Hepatocyte (in vitro differentiated cells): Measurements from ENCODE around the gene HEBP2. TPM values are rescaled to one million over a fixed set of nuclear protein-coding genes. Genes with fewer than 3 reads are reported as not detected.

Experiments
- DNase-seq: peaks from one replicate; pipeline ENCODE4 v3.0.0-alpha.2; 2016; ENCODE audit warnings: low spot score
- H2AFZ ChIP-seq: fragments of 200-600 bp; sonication (generic); 2 replicates; pipeline ENCODE4 v1.6.0; 2016; ENCODE audit warnings: antibody characterized with exemption, mild to moderate bottlenecking
- H3K27ac ChIP-seq: fragments of 200-600 bp; sonication (generic); 2 replicates; pipeline ENCODE4 v1.5.1; 2016; ENCODE audit warnings: mild to moderate bottlenecking
- H3K27me3 ChIP-seq: fragments of 200-600 bp; sonication (generic); 2 replicates; pipeline ENCODE4 v1.6.1; 2016
- H3K36me3 ChIP-seq: fragments of 200-600 bp; sonication (generic); replicated peaks from 2 replicates; pipeline ENCODE4 v1.5.1; 2016; ENCODE audit warnings: low read depth; ENCODE audit not compliant: insufficient read depth
- H3K4me1 ChIP-seq: fragments of 200-600 bp; sonication (generic); 2 replicates; pipeline ENCODE4 v1.5.1; 2016; ENCODE audit warnings: mild to moderate bottlenecking, moderate library complexity; ENCODE audit not compliant: insufficient read depth
- H3K4me2 ChIP-seq: fragments of 200-600 bp; sonication (generic); 2 replicates; pipeline ENCODE4 v1.6.0; 2016
- H3K4me3 ChIP-seq: fragments of 200-600 bp; sonication (generic); 2 replicates; pipeline ENCODE4 v1.5.1; 2016; ENCODE audit warnings: mild to moderate bottlenecking
- H3K79me2 ChIP-seq: fragments of 200-600 bp; sonication (generic); 2 replicates; pipeline ENCODE4 v1.6.0; 2017; ENCODE audit warnings: mild to moderate bottlenecking
- H3K9me2 ChIP-seq: fragments of 200-600 bp; sonication (generic); replicated peaks from 2 replicates; pipeline ENCODE4 v1.6.0; 2017; ENCODE audit warnings: mild to moderate bottlenecking; ENCODE audit not compliant: insufficient read depth
- H3K9me3 ChIP-seq: fragments of 200-600 bp; sonication (generic); 2 replicates; pipeline ENCODE4 v1.5.1; 2016; ENCODE audit warnings: low read depth, mild to moderate bottlenecking
- H4K20me1 ChIP-seq: fragments of 200-600 bp; sonication (generic); 2 replicates; pipeline ENCODE4 v1.6.0; 2016; ENCODE audit warnings: mild to moderate bottlenecking; ENCODE audit not compliant: insufficient read depth, poor library complexity, severe bottlenecking
- EZH2 ChIP-seq: fragments of 200-600 bp; sonication (generic); IDR thresholded peaks from 2 replicates; pipeline ENCODE4 v1.6.1; 2016; ENCODE audit warnings: antibody characterized with exemption, mild to moderate bottlenecking, borderline replicate concordance
- EZH2phosphoT487 ChIP-seq: fragments of 200-600 bp; sonication (generic); IDR thresholded peaks from one replicate; pipeline ENCODE4 v1.6.1; 2018; ENCODE audit warnings: antibody characterized with exemption, mild to moderate bottlenecking, low read depth, moderate library complexity; ENCODE audit not compliant: unreplicated experiment, severe bottlenecking
- WGBS: methylation state at CpG from one replicate; pipeline ENCODE4 v1.1.6; 2016; ENCODE audit warnings: low lambda C conversion rate; ENCODE audit errors: missing lambda C conversion rate; 5-methylcytosine and 5-hydroxymethylcytosine counted together
- polyA plus RNA-seq: library from polyadenylated mRNA; unstranded; fragments of >200 nt; fragmentation: Nextera tagmentation; extraction: Ambion mirVana; gene quantifications from 2 replicates; pipeline ENCODE4 v1.2.1, GENCODE V29; 2016
- total RNA-seq: library from RNA; depleted of rRNA; stranded (reverse); fragments of >200 nt; gene quantifications from 2 replicates; pipeline ENCODE4 v1.2.3, GENCODE V29; 2014
- TF ChIP-seq, protein P1 (sequence below): fragments of 200-600 bp; sonication (generic); IDR thresholded peaks from 2 replicates; pipeline ENCODE4 v1.5.1; 2016; ENCODE audit warnings: antibody characterized with exemption, mild to moderate bottlenecking; ENCODE audit not compliant: poor library complexity

HEBP2 gene
- total and polyA plus RNA-seq, 2 experiments from 2014 or later = 21.6 to 79.0 TPM

DNA sequence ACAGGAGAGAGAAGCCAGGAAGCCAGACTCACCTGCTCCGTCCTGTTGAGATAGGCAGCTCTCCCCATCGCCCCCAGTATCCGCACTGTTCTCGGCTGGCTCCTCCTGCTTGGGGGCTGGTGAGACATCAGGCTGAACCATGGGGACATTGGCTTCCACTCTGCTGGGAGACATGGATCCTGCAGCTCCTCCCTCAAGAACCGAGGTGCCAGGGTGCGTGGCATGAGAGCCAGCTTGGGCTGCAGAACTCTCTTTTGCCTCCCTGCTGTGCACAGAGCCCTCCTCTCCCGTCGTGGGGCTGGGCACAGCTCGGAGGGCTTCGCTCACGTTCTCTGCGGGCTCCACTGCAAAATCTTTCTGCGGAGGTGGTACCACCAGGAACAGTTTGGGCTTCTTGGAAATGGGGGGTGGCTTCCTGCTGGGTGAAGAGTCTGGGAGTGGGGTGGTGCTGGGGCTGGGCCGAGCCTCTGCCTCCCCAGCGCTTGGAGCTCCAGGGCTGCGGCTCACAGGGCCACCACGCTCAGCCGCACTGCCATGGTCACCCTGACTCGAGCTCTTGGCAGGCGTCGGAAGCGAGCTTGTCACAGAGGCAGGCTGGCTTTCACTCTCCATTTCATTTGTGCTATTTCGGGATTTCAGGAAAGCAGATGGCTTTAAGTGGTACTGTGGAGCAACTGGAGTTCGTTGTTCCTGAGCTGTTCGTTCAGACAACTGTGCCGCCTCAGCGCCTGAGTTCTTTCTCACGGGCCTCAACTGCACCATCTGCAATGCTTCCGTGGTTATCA lies 26.5 kb downstream of the HEBP2 start:
- Histone ChIP-seq H3K9me3 (no peaks in the 10 kb centered on the region), H3K27ac (no peak overlapping the region), H3K79me2 (peaks cover 2% of the 10 kb centered on the region), H3K9me2 (no peaks in the 10 kb centered on the region), H3K27me3 (no peaks in the 10 kb centered on the region), H3K4me1 (no peaks in the 10 kb centered on the region), H2AFZ (no peak overlapping the region), H3K36me3 (no peaks in the 10 kb centered on the region), H4K20me1 (no peaks in the 10 kb centered on the region), H3K4me2 (no peak overlapping the region), H3K4me3 (no peak overlapping the region)
- WGBS = 90% methylated on average over 28 of the region's 29 CpGs
- no peak for DNase-seq
- TF ChIP-seq, protein P1, sequence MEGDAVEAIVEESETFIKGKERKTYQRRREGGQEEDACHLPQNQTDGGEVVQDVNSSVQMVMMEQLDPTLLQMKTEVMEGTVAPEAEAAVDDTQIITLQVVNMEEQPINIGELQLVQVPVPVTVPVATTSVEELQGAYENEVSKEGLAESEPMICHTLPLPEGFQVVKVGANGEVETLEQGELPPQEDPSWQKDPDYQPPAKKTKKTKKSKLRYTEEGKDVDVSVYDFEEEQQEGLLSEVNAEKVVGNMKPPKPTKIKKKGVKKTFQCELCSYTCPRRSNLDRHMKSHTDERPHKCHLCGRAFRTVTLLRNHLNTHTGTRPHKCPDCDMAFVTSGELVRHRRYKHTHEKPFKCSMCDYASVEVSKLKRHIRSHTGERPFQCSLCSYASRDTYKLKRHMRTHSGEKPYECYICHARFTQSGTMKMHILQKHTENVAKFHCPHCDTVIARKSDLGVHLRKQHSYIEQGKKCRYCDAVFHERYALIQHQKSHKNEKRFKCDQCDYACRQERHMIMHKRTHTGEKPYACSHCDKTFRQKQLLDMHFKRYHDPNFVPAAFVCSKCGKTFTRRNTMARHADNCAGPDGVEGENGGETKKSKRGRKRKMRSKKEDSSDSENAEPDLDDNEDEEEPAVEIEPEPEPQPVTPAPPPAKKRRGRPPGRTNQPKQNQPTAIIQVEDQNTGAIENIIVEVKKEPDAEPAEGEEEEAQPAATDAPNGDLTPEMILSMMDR = no peak
- TF ChIP-seq EZH2phosphoT487 = no peak
- no peak for TF ChIP-seq EZH2

DNA sequence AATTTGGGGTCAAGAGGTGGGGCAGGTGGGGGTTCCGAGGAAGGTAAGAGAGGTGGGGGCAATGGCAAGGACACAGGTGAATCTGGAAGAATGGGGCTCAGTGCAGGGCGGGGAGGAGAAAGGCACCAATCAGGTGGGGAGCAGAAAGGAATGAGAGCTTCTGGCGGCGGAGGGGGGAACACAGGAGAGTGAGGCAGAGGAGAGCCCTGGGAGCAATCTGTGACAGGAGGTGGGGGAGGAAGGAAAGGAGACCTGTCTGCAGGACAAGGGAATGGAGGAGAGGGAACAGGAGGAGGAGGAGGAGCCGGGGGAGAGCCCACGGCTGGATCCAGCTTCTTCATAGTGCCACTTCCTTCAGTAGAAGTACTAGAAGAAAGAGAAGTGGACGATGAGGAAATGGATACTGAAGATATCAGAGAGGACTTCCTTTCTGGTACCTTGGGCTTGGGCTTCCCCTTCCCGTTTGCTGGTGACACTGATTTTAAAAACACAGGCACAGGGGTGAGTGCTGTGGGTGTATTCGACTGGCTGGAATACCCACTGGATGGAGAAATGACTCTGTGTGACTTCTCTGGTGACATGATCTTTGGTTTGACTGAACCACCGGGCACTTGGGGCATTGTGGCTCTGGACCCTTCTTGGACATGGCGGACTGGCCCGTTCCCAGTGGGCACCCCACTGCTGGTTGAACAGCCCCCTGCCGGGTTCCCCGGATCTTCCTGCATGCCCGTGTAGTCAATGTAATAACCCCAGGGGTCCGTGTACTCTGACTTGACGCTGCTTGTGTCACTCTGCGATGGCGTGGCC lies 27.4 kb downstream of the HEBP2 start:
- DNase-seq = no peak
- WGBS = 94% methylated on average over 17 of the region's 19 CpGs
- TF ChIP-seq EZH2 (no peak), EZH2phosphoT487 (no peak)
- TF ChIP-seq, protein P1 = no peak
- H3K4me1 ChIP-seq = no peaks in the 10 kb centered on the region
- no peaks in the 10 kb centered on the region for H3K27me3 ChIP-seq
- no peaks in the 10 kb centered on the region for H3K9me3 ChIP-seq
- H3K27ac ChIP-seq = no peak overlapping the region
- H3K4me3 ChIP-seq = no peak overlapping the region
- H3K9me2 ChIP-seq = no peaks in the 10 kb centered on the region
- no peaks in the 10 kb centered on the region for H3K36me3 ChIP-seq
- H3K79me2 ChIP-seq = peaks cover 2% of the 10 kb centered on the region
- no peak overlapping the region for H3K4me2 ChIP-seq
- H2AFZ ChIP-seq = no peak overlapping the region
- H4K20me1 ChIP-seq = no peaks in the 10 kb centered on the region

DNA sequence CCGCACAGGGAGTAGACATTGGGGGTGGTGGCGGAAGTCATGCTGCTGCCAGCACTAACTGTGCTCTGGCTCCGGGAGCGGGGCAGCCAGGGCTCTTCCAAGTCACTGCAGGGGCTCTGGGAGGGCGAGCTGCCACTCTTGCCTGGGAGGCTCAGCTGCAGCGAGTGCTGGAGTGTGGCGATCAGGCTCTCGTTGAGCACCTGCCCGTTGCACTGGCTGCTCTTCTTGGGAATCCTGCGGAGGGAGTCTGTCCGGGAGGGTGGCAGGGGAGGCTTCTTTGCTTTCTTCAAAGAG lies 28.0 kb downstream of the HEBP2 start:
- no peaks in the 10 kb centered on the region for H3K36me3 ChIP-seq
- no peaks in the 10 kb centered on the region for H3K9me3 ChIP-seq
- WGBS = 93% methylated on average over 11 of the region's 11 CpGs
- H4K20me1 ChIP-seq = no peaks in the 10 kb centered on the region
- no peak overlapping the region for H3K27ac ChIP-seq
- no peak overlapping the region for H2AFZ ChIP-seq
- no peaks in the 10 kb centered on the region for H3K27me3 ChIP-seq
- no peaks in the 10 kb centered on the region for H3K9me2 ChIP-seq
- peaks cover 2% of the 10 kb centered on the region for H3K79me2 ChIP-seq
- TF ChIP-seq, protein P1 = no peak
- TF ChIP-seq EZH2 (no peak), EZH2phosphoT487 (no peak)
- H3K4me2 ChIP-seq = no peak overlapping the region
- H3K4me1 ChIP-seq = no peaks in the 10 kb centered on the region
- no peak for DNase-seq
- no peak overlapping the region for H3K4me3 ChIP-seq
